Glutamatergic neuron (in vitro differentiated cells): ENCODE measurements around the gene MED12L. TPM values are rescaled to one million over a fixed set of nuclear protein-coding genes. Genes with fewer than 3 reads are reported as not detected.

Source experiments
- DNase-seq: peaks from one replicate; pipeline ENCODE4 v3.0.0; 2022
- H3K27ac Mint-ChIP-seq: one replicate; pipeline ENCODE4 v1.8.0; 2020; ENCODE audit warnings: mild to moderate bottlenecking, mixed read lengths, inconsistent platforms; ENCODE audit not compliant: unreplicated experiment
- H3K27me3 Mint-ChIP-seq: one replicate; pipeline ENCODE4 v1.8.0; 2020; ENCODE audit warnings: mild to moderate bottlenecking, moderate library complexity, mixed read lengths, inconsistent platforms; ENCODE audit not compliant: unreplicated experiment
- H3K36me3 Mint-ChIP-seq: one replicate; pipeline ENCODE4 v1.8.0; 2020; ENCODE audit warnings: mild to moderate bottlenecking, mixed read lengths, inconsistent platforms; ENCODE audit not compliant: unreplicated experiment
- H3K4me1 Mint-ChIP-seq: one replicate; pipeline ENCODE4 v1.8.0; 2020; ENCODE audit warnings: mild to moderate bottlenecking, low read depth, mixed read lengths, inconsistent platforms; ENCODE audit not compliant: unreplicated experiment
- H3K4me3 Mint-ChIP-seq: one replicate; pipeline ENCODE4 v1.8.0; 2020; ENCODE audit warnings: mild to moderate bottlenecking, mixed read lengths, inconsistent platforms; ENCODE audit not compliant: unreplicated experiment
- H3K9me3 Mint-ChIP-seq: one replicate; pipeline ENCODE4 v1.8.0; 2020; ENCODE audit warnings: mild to moderate bottlenecking, moderate library complexity, mixed read lengths, inconsistent platforms; ENCODE audit not compliant: unreplicated experiment
- total RNA-seq: library from RNA; stranded (reverse); fragmentation: NEBNext Ultra II Directional; extraction: Animal tissue kit (Norgen Biotek cat#: 25700); gene quantifications from one replicate; pipeline ENCODE4 v1.2.1, GENCODE V29; 2021; ENCODE audit not compliant: unreplicated experiment
- TF ChIP-seq, protein P1 (sequence below): fragments of 200-600 bp; sonication (generic); IDR thresholded peaks from one replicate; pipeline ENCODE4 v1.5.0; 2021; ENCODE audit not compliant: partially characterized antibody, unreplicated experiment

The MED12L gene
- total RNA-seq, 1 donor from 2014 or later: 7.8 TPM

DNA sequence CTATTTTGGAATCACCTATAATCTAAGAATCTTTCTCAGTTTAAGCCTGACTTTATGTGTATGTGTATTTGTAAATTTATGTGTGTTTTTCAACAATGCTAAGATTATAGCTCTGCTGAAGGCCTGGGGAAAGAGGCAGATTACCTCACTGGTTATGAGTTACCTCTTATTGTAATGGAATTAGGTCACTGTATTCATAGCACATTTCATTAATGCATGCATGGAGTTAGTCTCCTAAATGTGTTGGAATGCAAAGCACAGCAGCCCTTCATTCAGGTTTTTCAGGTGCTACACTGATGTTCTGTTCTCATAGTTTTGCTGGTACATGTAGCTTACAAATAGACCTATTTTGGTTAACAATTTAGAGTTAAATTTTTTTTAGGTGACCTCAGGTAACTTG, 221.7 kb downstream of the MED12L start:
- TF ChIP-seq, protein P1, sequence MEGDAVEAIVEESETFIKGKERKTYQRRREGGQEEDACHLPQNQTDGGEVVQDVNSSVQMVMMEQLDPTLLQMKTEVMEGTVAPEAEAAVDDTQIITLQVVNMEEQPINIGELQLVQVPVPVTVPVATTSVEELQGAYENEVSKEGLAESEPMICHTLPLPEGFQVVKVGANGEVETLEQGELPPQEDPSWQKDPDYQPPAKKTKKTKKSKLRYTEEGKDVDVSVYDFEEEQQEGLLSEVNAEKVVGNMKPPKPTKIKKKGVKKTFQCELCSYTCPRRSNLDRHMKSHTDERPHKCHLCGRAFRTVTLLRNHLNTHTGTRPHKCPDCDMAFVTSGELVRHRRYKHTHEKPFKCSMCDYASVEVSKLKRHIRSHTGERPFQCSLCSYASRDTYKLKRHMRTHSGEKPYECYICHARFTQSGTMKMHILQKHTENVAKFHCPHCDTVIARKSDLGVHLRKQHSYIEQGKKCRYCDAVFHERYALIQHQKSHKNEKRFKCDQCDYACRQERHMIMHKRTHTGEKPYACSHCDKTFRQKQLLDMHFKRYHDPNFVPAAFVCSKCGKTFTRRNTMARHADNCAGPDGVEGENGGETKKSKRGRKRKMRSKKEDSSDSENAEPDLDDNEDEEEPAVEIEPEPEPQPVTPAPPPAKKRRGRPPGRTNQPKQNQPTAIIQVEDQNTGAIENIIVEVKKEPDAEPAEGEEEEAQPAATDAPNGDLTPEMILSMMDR: no peak
- no peaks in the 10 kb centered on the region for H3K36me3 Mint-ChIP-seq
- H3K27ac Mint-ChIP-seq: no peak overlapping the region
- no peak overlapping the region for H3K4me3 Mint-ChIP-seq
- no peak for DNase-seq
- no peaks in the 10 kb centered on the region for H3K9me3 Mint-ChIP-seq
- no peaks in the 10 kb centered on the region for H3K4me1 Mint-ChIP-seq
- H3K27me3 Mint-ChIP-seq: peaks cover 4% of the 10 kb centered on the region

DNA sequence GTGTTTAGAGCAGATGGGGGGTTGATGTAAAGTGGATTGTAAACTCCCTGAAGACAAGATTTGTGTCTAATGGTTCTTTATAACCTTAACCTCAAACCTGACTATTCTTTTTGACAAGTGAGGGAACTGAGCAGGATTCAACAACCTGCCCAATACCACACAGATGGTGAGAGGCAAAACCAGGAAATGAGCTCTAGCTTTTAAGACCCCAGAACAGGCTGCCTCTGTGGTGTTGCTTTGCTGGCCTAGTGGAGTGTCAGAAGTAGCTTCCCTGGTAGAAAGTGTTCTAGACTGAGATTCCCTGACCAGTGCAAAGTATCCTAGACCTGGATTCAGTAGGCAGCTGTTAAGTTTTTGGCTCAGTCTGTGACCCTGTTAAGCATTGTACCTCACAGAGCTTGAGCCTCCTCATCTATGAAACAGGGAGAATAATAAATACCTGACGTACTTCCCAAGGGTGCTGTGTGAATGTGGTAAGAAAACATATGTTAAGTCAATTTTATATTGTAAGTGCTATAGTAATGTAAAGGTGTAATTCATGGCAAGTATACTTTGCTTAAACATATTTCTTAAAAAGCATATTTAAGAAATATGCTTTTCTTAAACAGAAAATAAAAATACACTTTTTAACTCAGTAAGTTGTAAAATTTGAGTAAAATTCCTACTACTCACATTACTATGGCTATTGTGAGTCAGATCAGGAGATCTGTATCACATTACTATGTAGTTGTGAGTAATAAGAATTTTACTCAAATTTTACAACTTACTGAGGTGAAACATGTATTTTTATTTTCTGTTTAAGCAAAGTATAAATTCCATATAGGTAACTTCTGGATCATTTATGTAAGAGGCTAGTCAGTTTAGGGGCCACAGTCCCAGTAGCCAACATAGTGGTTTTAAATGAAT, 222.4 kb downstream of the MED12L start:
- Mint-ChIP-seq H3K27me3 (no peaks in the 10 kb centered on the region), H3K4me3 (no peak overlapping the region), H3K4me1 (no peaks in the 10 kb centered on the region), H3K36me3 (no peaks in the 10 kb centered on the region), H3K9me3 (no peaks in the 10 kb centered on the region), H3K27ac (no peak overlapping the region)
- no peak for DNase-seq
- TF ChIP-seq, protein P1: no peak

DNA sequence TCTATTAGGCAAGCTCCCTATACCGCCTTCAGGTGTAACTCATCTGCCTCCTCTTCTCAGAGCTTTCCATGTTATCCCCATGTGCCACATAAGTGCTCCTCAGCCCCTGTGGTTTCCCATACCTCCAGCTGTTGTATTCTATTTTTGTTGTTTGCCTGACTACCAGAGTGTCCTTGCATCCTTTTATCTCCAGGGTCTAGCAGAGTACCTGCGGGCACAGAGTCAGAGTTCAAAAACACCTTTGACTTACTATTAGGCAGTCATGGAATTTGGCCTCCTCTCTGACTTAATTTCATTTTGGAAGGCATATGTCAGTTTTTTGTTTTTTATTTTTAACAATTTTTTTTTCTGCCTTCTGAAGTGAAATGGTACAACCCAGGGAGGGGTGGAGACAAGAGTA, 224.1 kb downstream of the MED12L start:
- DNase-seq: no peak
- no peak overlapping the region for H3K4me3 Mint-ChIP-seq
- TF ChIP-seq, protein P1: no peak
- no peaks in the 10 kb centered on the region for H3K36me3 Mint-ChIP-seq
- no peak overlapping the region for H3K27ac Mint-ChIP-seq
- peaks cover 1% of the 10 kb centered on the region for H3K4me1 Mint-ChIP-seq
- no peaks in the 10 kb centered on the region for H3K9me3 Mint-ChIP-seq
- H3K27me3 Mint-ChIP-seq: no peaks in the 10 kb centered on the region

DNA sequence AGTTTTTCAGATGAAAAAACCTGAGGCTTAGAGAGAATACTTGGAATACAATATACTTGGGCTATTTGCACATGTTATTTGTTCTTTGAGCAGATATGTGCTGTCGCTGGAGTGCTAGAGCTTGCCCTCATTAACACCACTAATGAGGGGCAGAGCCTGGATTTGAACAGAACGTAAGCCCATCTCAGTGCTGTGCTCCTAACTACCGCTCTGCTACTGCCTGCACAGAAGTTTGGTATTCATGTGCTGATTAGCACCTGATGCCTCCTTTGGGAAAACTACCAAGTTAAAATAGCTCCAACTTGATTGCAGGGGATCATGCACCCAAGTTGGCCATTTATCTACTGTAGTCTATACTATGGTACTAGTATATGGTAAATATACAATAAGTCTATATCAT, 227.5 kb downstream of the MED12L start:
- H3K27ac Mint-ChIP-seq: no peak overlapping the region
- peaks cover 1% of the 10 kb centered on the region for H3K4me1 Mint-ChIP-seq
- TF ChIP-seq, protein P1: no peak

DNA sequence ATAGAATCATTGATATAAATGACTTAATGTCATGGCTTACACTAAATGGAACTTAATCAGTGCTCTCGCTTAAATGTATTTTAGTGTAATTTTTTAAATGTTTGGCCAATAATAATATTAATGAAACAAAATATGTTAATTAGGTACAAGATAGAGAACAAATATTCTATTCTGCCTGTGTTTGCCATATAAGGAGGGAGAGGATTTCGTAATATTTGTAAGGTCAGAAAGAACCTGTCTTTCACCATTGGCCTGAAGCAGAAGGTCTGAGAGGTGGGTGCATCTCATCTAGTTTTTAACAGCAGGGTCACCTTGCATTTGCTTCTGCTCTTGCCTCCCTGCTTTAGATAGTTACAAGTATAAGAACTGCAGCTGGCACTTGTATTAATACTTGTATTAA, 228.7 kb downstream of the MED12L start:
- TF ChIP-seq, protein P1: no peak
- DNase-seq: no peak

More for the DNA sequence above, 227.5 kb downstream of the MED12L start:
- no peak overlapping the region for H3K4me3 Mint-ChIP-seq
- H3K36me3 Mint-ChIP-seq: no peaks in the 10 kb centered on the region
- no peaks in the 10 kb centered on the region for H3K9me3 Mint-ChIP-seq
- no peaks in the 10 kb centered on the region for H3K27me3 Mint-ChIP-seq
- DNase-seq: no peak

More for the DNA sequence above, 228.7 kb downstream of the MED12L start:
- Mint-ChIP-seq H3K4me1 (peaks cover 1% of the 10 kb centered on the region), H3K4me3 (no peak overlapping the region), H3K27ac (no peak overlapping the region), H3K36me3 (no peaks in the 10 kb centered on the region), H3K27me3 (no peaks in the 10 kb centered on the region), H3K9me3 (no peaks in the 10 kb centered on the region)
